Upper lobe of left lung (tissue), 4 donors: Measurements from ENCODE around the gene REG3A.

Source experiments
- POLR2A ChIP-seq, 4 donors: fragments of 450-650 bp; IDR thresholded peaks; one replicate each; pipeline ENCODE4 v1.5.1; 2016 to 2017; ENCODE audit warnings: antibody characterized with exemption in 4 of 4, mild to moderate bottlenecking in 2 of 4
- POLR2AphosphoS5 ChIP-seq, 2 donors: sonication (generic); formaldehyde crosslinking; IDR thresholded peaks; one replicate each; pipeline ENCODE4 v1.5.1; 2017; ENCODE audit warnings: antibody characterized with exemption in 2 of 2
- TF ChIP-seq, protein P1 (sequence below), 6 experiments: fragments of 450-650 bp in 4 of 6; fragments of 200-600 bp in 2 of 6; sonication (generic) in 2 of 6; IDR thresholded peaks; one replicate each; pipeline ENCODE4 v1.5.1; 2016 to 2019; ENCODE audit warnings: antibody characterized with exemption in 6 of 6

DNA sequence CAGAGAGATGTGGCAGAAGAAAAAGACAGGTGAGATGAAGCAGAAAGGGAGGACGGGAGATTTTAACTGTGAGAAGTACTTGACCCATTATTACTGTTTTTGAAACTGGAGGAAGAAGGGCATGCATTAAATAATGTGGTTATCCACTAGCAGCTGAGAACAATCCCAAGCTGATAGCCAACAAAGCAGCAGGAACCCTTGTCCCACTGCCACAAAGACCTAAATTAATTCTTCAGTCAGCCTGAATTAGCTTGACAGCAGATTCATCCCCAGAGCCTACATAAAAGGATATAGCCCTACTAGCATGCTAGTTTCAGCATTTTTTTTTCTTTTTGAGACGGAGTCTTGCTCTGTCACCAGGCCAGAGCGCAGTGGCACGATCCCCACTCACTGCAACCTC is 19.5 kb upstream of the REG3A start:
- TF ChIP-seq, protein P1, sequence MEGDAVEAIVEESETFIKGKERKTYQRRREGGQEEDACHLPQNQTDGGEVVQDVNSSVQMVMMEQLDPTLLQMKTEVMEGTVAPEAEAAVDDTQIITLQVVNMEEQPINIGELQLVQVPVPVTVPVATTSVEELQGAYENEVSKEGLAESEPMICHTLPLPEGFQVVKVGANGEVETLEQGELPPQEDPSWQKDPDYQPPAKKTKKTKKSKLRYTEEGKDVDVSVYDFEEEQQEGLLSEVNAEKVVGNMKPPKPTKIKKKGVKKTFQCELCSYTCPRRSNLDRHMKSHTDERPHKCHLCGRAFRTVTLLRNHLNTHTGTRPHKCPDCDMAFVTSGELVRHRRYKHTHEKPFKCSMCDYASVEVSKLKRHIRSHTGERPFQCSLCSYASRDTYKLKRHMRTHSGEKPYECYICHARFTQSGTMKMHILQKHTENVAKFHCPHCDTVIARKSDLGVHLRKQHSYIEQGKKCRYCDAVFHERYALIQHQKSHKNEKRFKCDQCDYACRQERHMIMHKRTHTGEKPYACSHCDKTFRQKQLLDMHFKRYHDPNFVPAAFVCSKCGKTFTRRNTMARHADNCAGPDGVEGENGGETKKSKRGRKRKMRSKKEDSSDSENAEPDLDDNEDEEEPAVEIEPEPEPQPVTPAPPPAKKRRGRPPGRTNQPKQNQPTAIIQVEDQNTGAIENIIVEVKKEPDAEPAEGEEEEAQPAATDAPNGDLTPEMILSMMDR (IDR thresholded peaks at IDR 0.05) = no peak
- TF ChIP-seq POLR2A (IDR thresholded peaks at IDR 0.05) = no peak
- no peak for TF ChIP-seq POLR2AphosphoS5 (IDR thresholded peaks at IDR 0.05)
